ENCODE measurements around the gene PDE4D.

GRCh38 chr5:59119480-59119879, 774.0 kb downstream of the PDE4D start:
- no peak for TF ChIP-seq NFRKB (IDR thresholded peaks at IDR 0.05)
- TF ChIP-seq BHLHE40 (IDR thresholded peaks at IDR 0.05; ENCODE audit: borderline replicate concordance), result no peak
- no peak for TF ChIP-seq FOXM1 (IDR thresholded peaks at IDR 0.05; ENCODE audit: borderline replicate concordance)
- TF ChIP-seq ARNT (IDR thresholded peaks at IDR 0.05), result no peak
- TF ChIP-seq FOXK2 (IDR thresholded peaks at IDR 0.05), result no peak
- TF ChIP-seq FOXA1 (IDR thresholded peaks at IDR 0.05), result no peak
- no peak for TF ChIP-seq SUZ12 (IDR thresholded peaks at IDR 0.05)
- TF ChIP-seq PKNOX1 (IDR thresholded peaks at IDR 0.05), result no peak
- no peak for TF ChIP-seq HDGF (IDR thresholded peaks at IDR 0.05; ENCODE audit: borderline replicate concordance)
- TF ChIP-seq LEF1 (IDR thresholded peaks at IDR 0.05; ENCODE audit: borderline replicate concordance), result no peak
- TF ChIP-seq ZNF384 (IDR thresholded peaks at IDR 0.05), result no peak
- TF ChIP-seq TARDBP (IDR thresholded peaks at IDR 0.05), result no peak
- no peak for TF ChIP-seq ELF4 (IDR thresholded peaks at IDR 0.05)

Measured in HEK293T (cell line).